Endodermal cell (in vitro differentiated cells): Measurements from ENCODE around the gene KCNK3. TPM values are rescaled to one million over a fixed set of nuclear protein-coding genes. Genes with fewer than 3 reads are reported as not detected.
A peak's percentile ranks its signal among the peaks of the same experiment; 100 is the strongest.

Experiments
- DNase-seq: peaks from one replicate; pipeline ENCODE4 v3.0.0-alpha.2; 2017
- H3K27ac ChIP-seq: 2 replicates; pipeline ENCODE4 v1.5.1; 2013; ENCODE audit warnings: mild to moderate bottlenecking, low read depth, low read length, moderate library complexity
- H3K27me3 ChIP-seq: 2 replicates; pipeline ENCODE4 v1.6.1; 2013; ENCODE audit warnings: mild to moderate bottlenecking, low read length, moderate library complexity; ENCODE audit not compliant: insufficient read depth, control insufficient read depth, poor library complexity, severe bottlenecking
- H3K36me3 ChIP-seq: 2 replicates; pipeline ENCODE4 v1.7.0; 2013; ENCODE audit warnings: mild to moderate bottlenecking, low read length, moderate library complexity; ENCODE audit not compliant: control insufficient read depth, insufficient read depth
- H3K4me1 ChIP-seq: one replicate; pipeline ENCODE4 v1.7.0; 2013; ENCODE audit warnings: low read length; ENCODE audit not compliant: control insufficient read depth, insufficient read depth
- H3K4me3 ChIP-seq: 2 replicates; pipeline ENCODE4 v1.5.1; 2013; ENCODE audit warnings: mild to moderate bottlenecking, low read length, moderate library complexity
- H3K9ac ChIP-seq: 2 replicates; pipeline ENCODE4 v1.6.1; 2013; ENCODE audit warnings: mild to moderate bottlenecking, low read length, moderate library complexity; ENCODE audit not compliant: poor library complexity, severe bottlenecking; ENCODE audit errors: extremely low read depth
- H3K9me3 ChIP-seq: 2 replicates; pipeline ENCODE4 v1.6.1; 2013; ENCODE audit warnings: mild to moderate bottlenecking, low read length, moderate library complexity; ENCODE audit not compliant: control insufficient read depth
- H3K27ac Mint-ChIP-seq: 2 replicates; pipeline ENCODE4 v1.8.0; 2020; ENCODE audit warnings: mixed read lengths
- H3K27me3 Mint-ChIP-seq: 2 replicates; pipeline ENCODE4 v1.8.0; 2021; ENCODE audit warnings: mild to moderate bottlenecking, mixed read lengths; ENCODE audit not compliant: insufficient read depth
- H3K36me3 Mint-ChIP-seq: 2 replicates; pipeline ENCODE4 v1.8.0; 2020; ENCODE audit warnings: low read depth, mixed read lengths
- H3K4me1 Mint-ChIP-seq: 2 replicates; pipeline ENCODE4 v1.8.0; 2020; ENCODE audit warnings: mixed read lengths
- H3K4me3 Mint-ChIP-seq: 2 replicates; pipeline ENCODE4 v1.8.0; 2020; ENCODE audit warnings: mild to moderate bottlenecking, moderate library complexity, mixed read lengths
- H3K9me3 Mint-ChIP-seq: 2 replicates; pipeline ENCODE4 v1.8.0; 2020; ENCODE audit warnings: mild to moderate bottlenecking, mixed read lengths
- CTCF ChIP-seq: fragments of 200-600 bp; sonication (generic); conservative IDR thresholded peaks from 2 replicates; pipeline ENCODE4 v1.5.0; 2021; ENCODE audit warnings: antibody characterized with exemption, mild to moderate bottlenecking
- WGBS, 2 experiments: methylation state at CpG; one replicate each; pipeline versions ENCODE4 v1.1.5 to v1.1.7; 2013; ENCODE audit warnings: missing lambda C conversion rate in 2 of 2, mixed read lengths in 1 of 2; ENCODE audit not compliant: insufficient coverage in 1 of 2, insufficient read length in 1 of 2; 5-methylcytosine and 5-hydroxymethylcytosine counted together
- total RNA-seq, 2 donors: library from RNA; stranded (reverse); fragmentation: NEBNext Ultra II Directional in 1 of 2; extraction: Animal tissue kit (Norgen Biotek cat#: 25700) in 1 of 2; gene quantifications; 2 replicates in 1 of 2; 3 replicates in 1 of 2; pipeline ENCODE4 v1.2.1, GENCODE V29; 2021

Gene KCNK3
- total RNA-seq, 2 donors from 2014 or later = not detected

- whole genome bisulfite sequencing, 2 experiments = 75 to 79% methylated on average over 13 to 16 of the region's 16 CpGs
- no peaks in the 10 kb centered on the region for H3K36me3 ChIP-seq
- no peaks in the 10 kb centered on the region for H3K36me3 Mint-ChIP-seq
- TF ChIP-seq CTCF = no peak
- H3K27ac ChIP-seq = no peak overlapping the region
- H3K4me3 ChIP-seq = no peak overlapping the region
- no peaks in the 10 kb centered on the region for H3K9me3 Mint-ChIP-seq
- H3K9ac ChIP-seq = no peak overlapping the region
- no peak overlapping the region for H3K4me3 Mint-ChIP-seq
- no peak overlapping the region for H3K27ac Mint-ChIP-seq
- peaks cover 17% of the 10 kb centered on the region for H3K4me1 ChIP-seq
- H3K9me3 ChIP-seq = no peaks in the 10 kb centered on the region
- peak; percentile 74 for DNase-seq
- peaks cover 30% of the 10 kb centered on the region for H3K4me1 Mint-ChIP-seq
- H3K27me3 Mint-ChIP-seq = peaks cover 64% of the 10 kb centered on the region
- H3K27me3 ChIP-seq = peaks cover 41% of the 10 kb centered on the region
Observed at GRCh38 chr2:26685989-26686839, 6.3 kb upstream of the KCNK3 start.

GRCh38 chr2:26687328-26687727 lies 5.2 kb upstream of the KCNK3 start:
- H3K27me3 ChIP-seq = peaks cover 49% of the 10 kb centered on the region
- 86 to 88% methylated on average over 3 to 4 of the region's 4 CpGs for WGBS, 2 experiments
- Mint-ChIP-seq H3K4me3 (no peak overlapping the region), H3K27ac (no peak overlapping the region), H3K4me1 (peaks cover 33% of the 10 kb centered on the region), H3K9me3 (no peaks in the 10 kb centered on the region), H3K36me3 (no peaks in the 10 kb centered on the region), H3K27me3 (peaks cover 75% of the 10 kb centered on the region)
- DNase-seq = no peak
- H3K4me3 ChIP-seq = no peak overlapping the region
- H3K9ac ChIP-seq = no peak overlapping the region
- no peak for TF ChIP-seq CTCF
- no peak overlapping the region for H3K27ac ChIP-seq
- H3K36me3 ChIP-seq = no peaks in the 10 kb centered on the region
- H3K9me3 ChIP-seq = no peaks in the 10 kb centered on the region
- peaks cover 17% of the 10 kb centered on the region for H3K4me1 ChIP-seq

GRCh38 chr2:26687801-26688200 lies 4.7 kb upstream of the KCNK3 start:
- Mint-ChIP-seq H3K27ac (no peak overlapping the region), H3K9me3 (no peaks in the 10 kb centered on the region)
- no peak overlapping the region for H3K4me3 ChIP-seq

More at GRCh38 chr2:26687801-26688200, 4.7 kb upstream of the KCNK3 start:
- peaks cover 76% of the 10 kb centered on the region for H3K27me3 Mint-ChIP-seq
- H3K4me1 Mint-ChIP-seq = peaks cover 33% of the 10 kb centered on the region
- Histone ChIP-seq H3K4me1 (peaks cover 17% of the 10 kb centered on the region), H3K27ac (no peak overlapping the region), H3K9me3 (no peaks in the 10 kb centered on the region), H3K36me3 (no peaks in the 10 kb centered on the region), H3K9ac (no peak overlapping the region), H3K27me3 (peaks cover 49% of the 10 kb centered on the region)
- WGBS, 2 experiments = 83% methylated on average over 5 of the region's 5 CpGs; no CpG with 5 or more reads in 1 of the 2 experiments
- no peak for TF ChIP-seq CTCF
- DNase-seq = no peak
- no peaks in the 10 kb centered on the region for H3K36me3 Mint-ChIP-seq
- no peak overlapping the region for H3K4me3 Mint-ChIP-seq
